ENCODE results near the gene MON2.
A peak's percentile ranks its signal among the peaks of the same experiment; 100 is the strongest.
"Not testable (repeated sequence)": the region's sequence is repeated elsewhere in the genome, so short reads cannot be mapped to it uniquely, and the experiment has no call there.

MON2 gene

GRCh38 chr12:62471734-62472133, 5.1 kb downstream of the MON2 start:
- peak; percentile 45 for DNase-seq

- peak; percentile 20 for DNase-seq
These were observed 5.8 kb downstream of the MON2 start for GRCh38 chr12:62472472-62472871.

- DNase-seq = no peak
These were observed 15.4 kb downstream of the MON2 start for GRCh38 chr12:62481843-62482540.

GRCh38 chr12:62482769-62483168, 16.1 kb downstream of the MON2 start:
- DNase-seq = no peak

- no peak for DNase-seq
These were observed 17.6 kb downstream of the MON2 start for GRCh38 chr12:62484233-62484632.

- no peak for DNase-seq
These were observed 39.2 kb downstream of the MON2 start for GRCh38 chr12:62505786-62506185.

- no peak for DNase-seq
These were observed 46.3 kb downstream of the MON2 start for GRCh38 chr12:62512901-62513300.

- DNase-seq = not testable (repeated sequence)
These were observed 47.5 kb downstream of the MON2 start for GRCh38 chr12:62514080-62514479.

- DNase-seq = no peak
These were observed 50.3 kb downstream of the MON2 start for GRCh38 chr12:62516927-62517326.

- DNase-seq = no peak
These were observed 51.3 kb downstream of the MON2 start for GRCh38 chr12:62517887-62518286.

- DNase-seq = no peak
These were observed 52.4 kb downstream of the MON2 start for GRCh38 chr12:62519043-62519442.

GRCh38 chr12:62520361-62520760, 53.7 kb downstream of the MON2 start:
- DNase-seq = no peak

GRCh38 chr12:62522984-62523383, 56.4 kb downstream of the MON2 start:
- DNase-seq = no peak

GRCh38 chr12:62523619-62524018, 57.0 kb downstream of the MON2 start:
- no peak for DNase-seq

- no peak for DNase-seq
These were observed 58.6 kb downstream of the MON2 start for GRCh38 chr12:62525271-62525670.

GRCh38 chr12:62530596-62530995, 64.0 kb downstream of the MON2 start:
- DNase-seq = no peak

GRCh38 chr12:62532333-62532732, 65.7 kb downstream of the MON2 start:
- no peak for DNase-seq

- no peak for DNase-seq
These were observed 66.6 kb downstream of the MON2 start for GRCh38 chr12:62533087-62533754.

- no peak for DNase-seq
These were observed 67.1 kb downstream of the MON2 start for GRCh38 chr12:62533755-62534107.

- DNase-seq = no peak
These were observed 69.9 kb downstream of the MON2 start for GRCh38 chr12:62536546-62536945.

GRCh38 chr12:62537551-62537950, 70.9 kb downstream of the MON2 start:
- peak; percentile 45 for DNase-seq

GRCh38 chr12:62540354-62540753, 73.7 kb downstream of the MON2 start:
- DNase-seq = no peak

- no peak for DNase-seq
These were observed 76.2 kb downstream of the MON2 start for GRCh38 chr12:62542814-62543213.

GRCh38 chr12:62543324-62543723, 76.7 kb downstream of the MON2 start:
- no peak for DNase-seq

- no peak for DNase-seq
These were observed 77.1 kb downstream of the MON2 start for GRCh38 chr12:62543741-62544140.

Data from hematopoietic multipotent progenitor cell treated with erythropoietin and hydrocortisone succinate and interleukin-3 and kit ligand, for 8 days (in vitro differentiated cells).